Measurements from ENCODE around the gene BIK. TPM values are rescaled to one million over a fixed set of nuclear protein-coding genes. Genes with fewer than 3 reads are reported as not detected.
"Not testable (repeated sequence)": the region's sequence is repeated elsewhere in the genome, so short reads cannot be mapped to it uniquely, and the experiment has no call there.

BIK gene
- total RNA-seq, 1 donor from 2014 or later = 1.8 TPM

DNA sequence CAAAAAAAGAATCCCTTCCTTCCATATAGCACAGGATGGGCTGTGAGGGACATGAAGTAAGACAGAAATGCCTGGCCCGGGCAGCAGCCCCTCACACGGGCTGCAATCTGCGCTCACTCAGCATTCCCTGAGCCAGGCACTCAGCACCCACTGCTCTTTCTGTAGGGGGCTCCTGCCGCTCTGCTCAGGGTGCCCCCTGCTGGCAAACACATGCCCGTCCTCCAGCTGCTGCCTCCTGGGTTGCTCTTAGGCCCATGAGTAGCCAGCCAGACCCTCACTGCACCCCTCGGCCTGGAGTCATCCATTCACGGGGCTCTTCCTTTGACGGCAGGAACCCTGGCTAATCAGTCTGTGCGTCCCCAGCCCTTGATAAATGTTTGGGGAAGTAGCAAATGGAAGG, 25.7 kb downstream of the BIK start:
- DNase-seq (ENCODE audit: low read depth) = no peak

DNA sequence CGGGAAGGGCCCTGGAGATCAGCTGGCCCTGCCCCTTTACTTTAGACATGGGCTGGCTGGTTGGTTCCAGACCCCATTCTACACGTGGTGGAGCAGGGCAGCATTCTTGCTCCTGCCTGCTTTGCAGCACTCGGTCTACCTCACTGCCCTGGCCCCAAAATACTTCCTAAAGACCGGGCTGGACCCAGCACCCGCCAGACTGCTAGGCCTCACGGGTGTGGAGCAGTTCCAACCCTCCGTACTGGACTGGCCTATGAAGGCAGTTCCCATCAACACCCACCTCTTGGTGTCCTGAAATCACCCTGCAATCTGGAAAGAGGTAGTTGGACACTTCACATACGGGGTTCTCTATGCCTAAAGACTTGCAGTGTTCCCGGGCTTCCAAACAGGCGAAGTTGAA, 26.3 kb downstream of the BIK start:
- DNase-seq (ENCODE audit: low read depth) = no peak

DNA sequence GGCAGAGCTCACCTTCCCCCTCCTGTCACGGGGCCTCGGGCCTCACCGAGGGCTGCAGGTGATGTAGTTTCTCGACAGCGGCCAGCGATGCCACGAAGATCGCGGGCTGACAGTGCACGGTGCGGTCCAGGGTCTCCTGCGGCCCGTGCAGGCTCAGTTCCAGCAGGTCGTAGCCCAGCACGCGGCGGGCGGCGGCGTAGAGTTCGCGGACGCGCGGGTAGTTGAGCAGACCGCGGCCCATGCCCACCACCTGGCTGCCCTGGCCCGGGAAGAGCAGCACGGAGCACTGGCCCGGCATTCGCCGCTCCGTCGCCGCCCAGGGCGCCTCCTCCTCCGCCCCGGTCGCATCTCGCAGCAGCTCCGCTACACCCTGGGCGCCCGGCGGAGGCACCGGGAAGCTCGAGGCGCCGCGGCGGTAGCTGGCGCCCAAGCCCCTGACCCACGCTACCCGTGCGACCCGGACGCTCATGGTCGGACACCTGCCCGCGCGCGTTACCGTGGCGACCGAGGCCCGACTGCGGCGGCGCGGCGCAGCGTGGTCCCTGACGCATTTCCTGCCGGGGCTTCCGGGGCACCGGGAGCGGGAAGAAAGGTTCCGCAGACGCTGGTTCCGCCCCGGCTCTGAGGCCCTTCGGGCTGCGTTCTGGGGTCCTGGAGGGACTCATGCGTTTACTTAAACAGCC, 32.5 kb downstream of the BIK start, which contains the start of gene MCAT:
Gene MCAT (minus strand): TSS at position 519 of the 683 bp plus-strand sequence. CDS start 50 bp downstream, at position 469.
- peak; percentile 38 for DNase-seq (ENCODE audit: low read depth)

DNA sequence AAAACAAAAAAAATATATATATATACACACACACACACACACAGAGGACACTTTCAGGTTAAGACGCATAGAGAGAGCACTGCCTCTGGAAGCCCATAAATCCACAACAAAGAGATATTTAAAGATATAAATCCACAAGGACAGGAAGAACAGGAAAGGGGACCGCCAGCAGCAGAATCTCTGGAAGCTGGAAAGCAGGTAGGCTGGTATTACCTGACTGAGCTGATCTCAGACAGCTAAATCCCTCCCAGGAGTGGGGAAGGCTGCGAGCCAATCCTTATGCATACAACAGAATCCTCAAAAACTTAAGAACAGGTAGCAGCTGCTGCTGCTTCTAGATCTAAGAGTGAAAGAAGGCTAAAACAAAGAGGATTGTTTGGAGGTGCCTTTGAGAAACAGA, 34.4 kb downstream of the BIK start:
- no peak for DNase-seq (ENCODE audit: low read depth)

DNA sequence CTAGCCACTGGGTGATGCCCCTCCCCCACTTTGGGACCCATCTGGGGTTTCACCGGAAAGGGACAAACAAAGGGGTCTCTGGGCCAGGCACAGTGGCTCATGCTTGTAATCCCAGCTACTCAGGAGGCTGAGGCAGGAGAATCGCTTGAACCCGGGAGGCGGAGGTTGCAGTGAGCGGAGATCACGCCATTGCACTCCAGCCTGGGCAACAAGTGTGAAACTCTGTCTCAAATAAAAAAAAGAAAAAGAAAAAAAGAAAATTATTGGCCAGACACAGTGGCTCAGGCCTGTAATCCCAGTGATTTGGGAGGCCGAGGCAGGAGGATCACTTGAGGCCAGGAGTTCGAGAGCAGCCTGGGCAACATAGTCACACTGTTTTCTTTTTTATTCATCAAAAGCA, 34.8 kb downstream of the BIK start:
- DNase-seq (ENCODE audit: low read depth) = not testable (repeated sequence)

DNA sequence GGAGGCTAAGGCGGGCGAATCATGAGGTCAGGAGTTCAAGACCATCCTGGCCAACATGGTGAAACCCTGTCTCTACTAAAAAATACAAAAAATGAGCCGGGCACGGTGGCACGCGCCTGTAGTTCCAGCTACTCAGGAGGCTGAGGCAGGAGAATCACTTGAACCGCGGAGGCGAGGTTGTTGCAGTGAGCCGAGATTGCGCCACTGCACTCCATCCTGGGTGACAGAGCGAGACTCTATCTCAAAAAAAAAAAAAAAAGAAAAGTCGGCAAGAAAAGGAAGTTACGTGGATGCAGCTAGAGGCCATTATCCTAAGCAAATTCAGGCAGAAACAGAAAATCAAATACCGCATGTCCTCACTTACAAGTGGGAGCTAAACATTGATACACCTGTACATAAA, 35.8 kb downstream of the BIK start:
- not testable (repeated sequence) for DNase-seq (ENCODE audit: low read depth)

DNA sequence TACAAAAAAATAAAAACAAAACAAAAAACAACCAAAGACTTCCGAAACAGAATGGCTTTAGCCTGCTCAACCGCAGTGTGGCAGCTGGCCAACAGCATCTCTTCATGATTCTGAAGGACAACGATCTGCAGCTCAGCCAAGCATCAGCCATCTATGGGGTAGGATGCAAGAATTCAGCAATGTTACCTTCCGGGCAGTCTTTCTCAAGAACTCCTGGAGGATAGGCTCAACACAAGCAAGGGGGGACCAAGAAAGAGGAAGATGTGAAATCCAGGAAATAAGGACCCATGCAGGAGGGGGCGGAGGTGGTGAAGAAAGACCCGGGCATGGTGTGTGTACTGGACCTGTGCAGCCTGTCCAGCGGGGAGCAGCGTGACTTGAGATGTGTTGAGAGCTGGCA, 37.3 kb downstream of the BIK start:
- no peak for DNase-seq (ENCODE audit: low read depth)

DNA sequence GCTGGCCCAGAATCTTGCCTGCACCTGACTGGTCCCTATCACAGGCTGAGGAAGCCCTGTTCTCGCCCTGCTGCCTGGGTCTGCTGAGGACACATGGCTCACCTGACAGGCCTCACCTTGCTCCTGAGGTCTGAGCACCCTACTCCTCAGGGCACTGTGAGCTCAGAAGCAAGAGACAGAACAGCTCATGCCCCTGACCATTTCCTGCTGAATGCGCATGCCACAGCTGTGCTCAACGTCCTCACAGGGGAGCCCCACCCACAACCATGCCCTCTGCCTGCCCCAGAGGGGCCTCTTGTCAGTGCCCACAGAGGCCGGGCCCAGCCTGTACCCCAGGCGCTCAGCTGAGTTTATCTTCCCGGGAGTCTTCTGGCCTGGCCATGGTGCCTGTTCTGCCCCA, 38.0 kb downstream of the BIK start:
- DNase-seq (ENCODE audit: low read depth) = no peak

DNA sequence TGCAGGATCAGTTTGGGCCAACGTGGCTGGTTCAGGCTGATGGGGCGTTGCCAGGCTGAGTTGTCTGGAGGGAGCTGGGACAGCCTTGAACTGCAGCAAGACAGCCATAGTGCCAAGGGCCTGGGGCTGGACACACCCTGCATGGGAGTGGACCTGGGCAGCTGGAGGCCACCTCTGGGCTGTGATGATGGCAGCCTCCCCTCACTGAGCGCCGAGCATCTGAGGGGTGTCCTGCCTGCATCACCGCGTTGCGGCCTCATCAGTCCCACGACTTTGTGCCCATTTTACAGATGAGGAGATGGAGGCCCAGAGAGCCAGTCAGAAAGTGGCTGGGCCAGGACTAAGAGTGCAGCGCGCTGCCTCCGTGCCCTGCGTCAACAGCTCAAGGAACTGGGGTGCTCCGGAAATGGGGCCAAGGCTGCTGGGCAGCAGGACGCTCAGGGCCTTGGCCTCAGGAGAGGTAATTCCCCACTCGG, 40.2 kb downstream of the BIK start:
- no peak for DNase-seq (ENCODE audit: low read depth)

DNA sequence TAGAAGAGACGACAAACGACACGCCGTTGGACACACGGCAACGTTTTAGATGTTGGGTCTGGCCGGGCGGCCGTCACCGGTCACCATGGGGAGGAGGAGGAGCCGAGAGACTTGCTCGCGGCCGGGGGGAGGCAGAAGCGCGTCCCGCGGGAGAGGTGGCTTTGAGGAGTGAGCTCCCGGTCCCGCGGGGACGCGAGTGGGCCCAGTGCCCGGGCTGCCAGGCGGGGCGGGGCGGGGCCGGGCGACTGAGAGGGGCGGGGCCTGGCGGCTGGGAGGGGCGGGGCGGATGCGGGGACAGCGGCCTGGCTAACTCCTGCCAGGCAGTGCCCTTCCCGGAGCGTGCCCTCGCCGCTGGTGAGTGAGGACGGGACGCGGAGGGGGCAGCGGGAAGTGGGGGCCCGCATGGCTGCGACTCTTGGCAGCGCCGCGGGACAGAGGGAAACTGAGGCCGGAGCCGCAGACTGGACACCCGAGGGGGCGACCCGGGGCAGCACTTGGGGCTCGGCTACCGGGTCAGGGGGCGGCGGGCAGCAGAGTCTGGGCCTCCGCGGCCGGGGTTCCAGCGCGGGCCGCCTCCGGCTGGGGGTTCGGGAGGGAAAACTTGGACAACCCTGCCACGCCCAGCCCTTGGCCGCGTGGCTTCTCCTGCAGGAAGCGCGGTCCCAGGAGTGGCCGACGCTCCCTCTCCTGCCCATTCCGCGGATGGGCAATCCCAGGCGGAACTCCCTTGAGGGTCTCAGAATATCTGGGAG, 40.9 kb downstream of the BIK start, which contains the start of gene TSPO:
Gene TSPO (plus strand): TSS at position 309 of the 752 bp plus-strand sequence. CDS start 7,680 bp downstream, outside the sequence.
- no peak for DNase-seq (ENCODE audit: low read depth)

DNA sequence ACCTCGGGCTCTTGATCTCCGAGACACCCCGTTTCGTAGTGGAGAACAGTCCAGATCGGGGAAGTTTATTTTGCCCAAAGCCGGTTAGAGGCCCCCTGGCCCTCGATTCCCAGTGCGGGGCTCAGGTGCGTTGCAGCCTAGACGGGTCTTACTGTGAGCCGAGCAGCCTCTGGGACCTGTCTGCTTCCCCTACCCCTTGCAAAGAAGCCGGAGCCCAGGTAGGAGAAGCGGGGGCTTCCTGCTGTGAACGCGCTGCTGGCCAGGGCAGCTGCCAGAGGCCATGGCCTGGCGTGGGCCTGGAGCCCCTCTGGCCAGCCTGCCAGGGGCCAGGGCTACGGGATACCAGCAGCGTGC, 41.4 kb downstream of the BIK start:
- no peak for DNase-seq (ENCODE audit: low read depth)

DNA sequence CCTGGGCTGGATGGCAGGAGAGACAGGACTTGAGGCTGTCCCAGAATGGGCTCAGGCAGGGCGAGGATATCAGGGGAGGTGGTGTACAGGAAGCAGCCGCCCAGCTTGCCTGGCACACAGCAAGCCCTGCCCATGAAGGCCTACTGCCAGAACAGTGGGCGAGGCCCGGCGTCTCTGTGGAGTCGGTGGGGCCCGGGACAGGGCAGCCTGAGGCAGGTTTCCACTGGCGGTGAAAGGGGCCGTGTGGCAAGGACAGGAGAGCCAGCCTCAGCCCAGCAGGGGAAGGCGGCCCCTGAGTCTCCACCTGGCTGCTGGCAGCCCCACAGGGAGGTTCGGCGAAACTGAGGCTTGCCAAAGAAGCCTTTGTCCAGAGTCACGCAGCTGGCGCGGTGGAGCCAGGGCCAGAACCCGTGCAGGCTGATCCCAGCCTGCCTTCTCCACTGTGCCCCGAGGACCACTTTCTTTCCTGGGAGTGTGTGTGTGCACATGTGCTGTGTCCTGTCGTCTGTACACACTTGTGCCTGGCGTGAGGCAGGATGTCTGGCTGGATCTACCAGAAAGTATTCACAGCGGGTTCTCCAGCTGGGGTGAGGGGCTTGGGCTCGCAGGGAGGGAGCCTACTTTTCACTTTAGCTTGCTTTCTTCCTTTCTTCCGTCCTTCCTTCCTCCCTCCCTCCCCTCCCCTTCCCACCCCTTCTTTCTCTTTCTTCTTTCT, 42.0 kb downstream of the BIK start:
- peak; percentile 54 for DNase-seq (ENCODE audit: low read depth)

DNA sequence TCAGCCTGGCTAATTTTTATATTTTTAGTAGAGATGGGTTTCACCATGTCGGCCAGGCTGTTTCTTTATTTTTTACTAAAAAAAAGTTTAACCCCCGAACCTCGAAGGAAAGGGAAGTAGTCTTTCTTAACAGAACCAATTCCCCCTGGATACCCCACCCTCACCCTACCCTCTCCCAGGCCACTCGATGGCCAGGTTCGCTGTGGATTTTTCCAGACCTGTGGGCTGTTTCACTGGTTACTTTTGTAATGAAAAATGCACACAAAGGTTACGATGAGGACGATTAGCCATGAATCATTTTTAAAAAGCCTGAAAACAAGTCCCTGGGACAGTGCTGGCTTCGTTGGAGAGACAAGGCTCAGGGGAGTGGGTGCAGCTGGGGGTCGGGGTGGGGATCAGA, 43.3 kb downstream of the BIK start:
- DNase-seq (ENCODE audit: low read depth) = no peak

DNA sequence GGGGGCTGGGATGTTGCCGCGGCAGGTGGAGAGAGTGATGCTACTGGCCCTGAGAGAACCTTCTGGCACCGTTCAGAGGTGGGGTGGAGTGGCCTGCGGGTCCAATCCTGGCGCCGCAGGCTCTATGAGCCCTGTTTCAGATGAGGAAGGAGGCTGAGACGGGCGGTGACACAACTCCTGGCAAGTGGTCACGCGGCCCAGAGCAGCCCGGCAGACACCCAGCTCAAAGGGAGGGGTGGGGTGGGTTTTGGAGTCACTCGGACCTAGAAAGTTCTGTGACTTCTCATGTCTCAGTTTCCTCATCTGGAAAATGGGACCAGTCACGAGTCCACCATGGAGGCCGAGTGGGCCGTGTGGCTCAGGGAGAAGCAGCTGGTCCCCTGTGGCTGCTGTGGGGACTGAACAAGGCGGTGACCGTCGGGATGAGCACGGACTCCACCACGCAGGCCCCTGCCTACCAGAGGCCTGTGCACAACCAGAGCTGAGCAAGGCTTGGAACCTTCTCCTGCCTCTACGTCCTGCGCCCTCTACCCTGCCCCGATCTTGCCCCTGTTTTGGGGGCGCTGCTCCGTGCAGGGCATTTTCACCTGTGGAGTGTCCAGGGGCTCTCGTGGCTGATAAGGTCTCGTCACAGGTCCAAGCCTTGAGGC, 44.5 kb downstream of the BIK start:
- DNase-seq (ENCODE audit: low read depth) = no peak

DNA sequence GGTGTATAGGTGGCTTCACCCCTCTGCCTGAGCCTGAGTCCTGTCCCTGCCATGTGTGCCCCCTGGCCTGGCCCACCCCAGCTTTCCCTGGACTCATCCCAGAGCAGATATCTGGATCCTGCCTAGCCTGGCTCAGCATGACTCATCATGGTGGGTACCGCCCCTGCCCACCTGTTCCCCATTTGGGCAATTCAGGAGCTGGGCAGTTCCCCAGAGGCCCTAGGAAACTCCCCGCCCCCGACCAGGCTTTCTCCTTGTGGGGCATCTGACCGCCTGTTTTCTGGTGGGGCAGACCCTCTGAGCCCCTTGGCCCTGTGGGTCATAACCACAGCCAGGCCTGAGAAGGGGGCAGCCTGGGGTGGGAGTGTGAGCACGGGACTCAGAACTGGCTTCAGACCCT, 45.2 kb downstream of the BIK start:
- DNase-seq (ENCODE audit: low read depth) = no peak

DNA sequence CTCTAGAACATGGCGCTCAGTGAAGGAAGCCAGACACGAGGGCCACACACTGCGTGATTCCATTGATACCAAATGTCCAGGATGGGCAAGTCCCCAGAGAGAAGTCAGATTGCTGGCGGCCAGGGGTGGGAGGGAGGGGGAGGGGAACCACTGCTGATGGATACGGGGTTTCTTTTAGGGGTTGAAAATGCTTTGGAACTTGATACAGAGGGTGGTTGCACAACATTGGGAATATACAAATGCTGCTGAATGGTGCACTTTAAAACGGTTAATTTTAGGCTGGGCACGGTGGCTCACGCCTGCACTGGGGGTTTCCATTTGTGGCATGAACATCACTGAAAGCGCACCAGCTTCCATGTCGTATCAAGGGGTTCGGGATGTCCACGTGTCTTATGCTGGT, 45.9 kb downstream of the BIK start:
- no peak for DNase-seq (ENCODE audit: low read depth)

DNA sequence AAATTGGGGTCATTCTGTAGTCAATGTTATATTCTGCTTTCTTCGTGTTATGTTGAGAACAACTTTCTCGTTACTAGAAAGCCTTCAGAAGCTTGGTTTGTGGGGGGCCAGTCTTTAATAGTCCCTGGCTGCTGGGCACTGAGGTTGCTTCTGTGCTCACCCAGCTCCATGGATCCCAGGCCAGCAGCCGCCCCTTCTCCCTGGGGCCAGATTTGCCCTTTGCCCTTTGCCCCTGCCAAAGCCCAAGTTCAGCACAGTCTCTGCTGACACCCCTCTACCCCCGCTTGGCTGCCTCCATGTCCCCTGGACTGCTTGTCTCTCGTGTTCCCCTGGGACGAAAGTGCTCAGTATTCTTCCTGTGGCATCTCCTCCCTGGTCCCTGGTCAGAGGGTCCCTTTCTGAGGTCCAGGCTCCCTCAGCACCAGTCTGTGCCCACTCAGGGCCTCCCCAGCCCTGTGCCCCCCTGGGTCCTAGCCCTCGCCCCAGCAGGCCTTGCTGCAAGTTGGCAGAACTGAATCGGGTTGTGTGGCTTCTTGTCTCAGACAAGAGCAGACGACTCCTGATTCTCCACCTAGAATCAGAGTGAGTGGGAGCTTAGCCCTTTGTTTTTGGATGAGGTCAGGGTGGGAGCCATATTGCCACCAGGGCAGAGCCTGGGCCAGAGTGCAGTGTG, 47.5 kb downstream of the BIK start:
- DNase-seq (ENCODE audit: low read depth) = no peak

DNA sequence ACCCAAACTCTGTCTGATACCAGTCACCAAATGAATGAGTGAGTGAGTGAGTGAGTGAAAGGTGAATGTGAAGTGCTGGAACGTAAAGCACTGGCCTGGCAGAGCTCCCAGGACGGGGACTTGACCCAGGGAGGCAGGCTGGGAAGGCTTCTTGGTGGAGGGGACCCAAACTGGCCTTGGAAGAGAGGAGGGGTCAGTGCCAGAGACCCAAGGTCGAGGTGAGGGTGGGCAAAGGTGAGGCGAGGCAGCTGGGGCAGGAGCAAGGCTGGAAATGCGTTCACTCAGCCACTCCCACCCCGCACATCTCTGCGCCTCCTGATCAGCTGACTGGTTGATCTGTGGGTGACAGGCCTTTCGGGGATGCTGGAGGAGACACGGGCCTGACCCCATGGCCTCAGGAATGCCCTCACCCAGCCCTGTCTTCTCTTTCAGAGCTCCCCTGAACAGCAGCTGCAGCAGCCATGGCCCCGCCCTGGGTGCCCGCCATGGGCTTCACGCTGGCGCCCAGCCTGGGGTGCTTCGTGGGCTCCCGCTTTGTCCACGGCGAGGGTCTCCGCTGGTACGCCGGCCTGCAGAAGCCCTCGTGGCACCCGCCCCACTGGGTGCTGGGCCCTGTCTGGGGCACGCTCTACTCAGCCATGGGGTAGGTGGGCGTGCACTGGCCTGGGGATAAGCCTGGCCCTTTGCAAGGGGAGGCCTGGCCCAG, 48.4 kb downstream of the BIK start:
- no peak for DNase-seq (ENCODE audit: low read depth)

DNA sequence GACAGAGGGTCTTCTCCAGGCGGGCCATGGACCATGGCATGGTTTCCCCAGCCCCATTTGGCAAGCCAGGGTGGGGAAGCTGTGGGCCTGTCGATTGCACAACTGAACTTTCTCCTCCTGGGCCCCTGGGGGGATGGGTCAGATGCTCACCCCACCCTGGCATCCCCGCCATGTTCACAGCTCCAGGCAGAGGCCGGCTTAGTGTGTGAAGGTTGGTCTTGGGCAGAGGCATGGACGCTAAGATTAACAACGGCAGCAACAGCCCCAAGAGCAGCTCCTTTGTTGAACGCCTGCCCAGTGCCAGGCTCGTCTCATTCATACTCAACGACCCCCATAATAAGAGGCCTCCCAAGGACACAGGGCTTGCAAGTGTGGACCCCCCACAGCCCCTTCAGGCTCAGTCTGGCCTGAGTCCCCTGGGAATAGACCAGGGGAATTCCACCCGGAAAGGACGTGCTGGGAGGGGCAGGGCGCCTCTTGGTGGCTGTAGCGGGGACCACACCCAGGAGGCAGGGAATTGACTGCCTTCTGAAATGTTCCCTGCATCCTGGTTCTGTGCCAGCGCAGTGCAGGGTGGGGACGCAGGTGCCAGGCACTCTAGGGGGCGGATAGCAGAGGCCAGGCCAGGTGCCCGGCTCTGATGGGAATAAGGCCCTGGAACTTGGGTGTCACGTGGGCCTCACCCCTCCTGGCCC, 49.1 kb downstream of the BIK start:
- no peak for DNase-seq (ENCODE audit: low read depth)

DNA sequence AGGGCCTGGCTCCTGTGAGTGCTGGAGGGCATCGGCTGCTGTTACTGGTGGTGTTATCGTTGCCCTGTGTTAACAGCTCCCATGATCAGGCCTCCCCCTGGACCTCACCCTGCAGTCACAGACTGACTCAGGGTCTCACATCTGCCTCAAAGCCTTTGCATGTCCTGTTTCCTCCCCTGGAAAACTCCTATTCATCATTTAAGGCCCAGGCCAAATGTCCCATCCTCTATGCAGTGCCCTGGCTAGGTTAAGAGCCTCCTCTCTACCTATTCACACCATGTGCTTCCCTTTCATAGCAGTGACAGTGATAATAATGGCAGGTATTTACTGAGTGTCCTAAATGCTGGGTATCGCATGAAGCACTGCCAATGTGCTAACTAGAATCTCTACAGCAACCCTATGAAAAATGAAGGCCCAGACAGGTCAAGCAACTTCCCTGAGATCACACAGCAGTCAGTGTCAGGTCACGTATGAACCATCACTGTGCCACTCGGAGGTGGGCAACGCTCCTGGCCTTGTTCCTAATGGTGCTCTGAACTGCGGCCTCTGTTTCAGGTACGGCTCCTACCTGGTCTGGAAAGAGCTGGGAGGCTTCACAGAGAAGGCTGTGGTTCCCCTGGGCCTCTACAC, 50.1 kb downstream of the BIK start:
- DNase-seq (ENCODE audit: low read depth) = no peak

Measured in renal cortical epithelial cell (primary cell).